NCI-H1694 (cell line): ENCODE measurements around the gene PRR19.
"Not testable (repeated sequence)": the region's sequence is repeated elsewhere in the genome, so short reads cannot be mapped to it uniquely, and the experiment has no call there.

Source experiments
- DNase-seq: peaks from one replicate; lab custom pipeline; 2025; lab: John Stamatoyannopoulos, UW

PRR19 gene

GRCh38 chr19:42325896-42326771 lies 24.2 kb downstream of the PRR19 start:
- DNase-seq: no peak

DNA sequence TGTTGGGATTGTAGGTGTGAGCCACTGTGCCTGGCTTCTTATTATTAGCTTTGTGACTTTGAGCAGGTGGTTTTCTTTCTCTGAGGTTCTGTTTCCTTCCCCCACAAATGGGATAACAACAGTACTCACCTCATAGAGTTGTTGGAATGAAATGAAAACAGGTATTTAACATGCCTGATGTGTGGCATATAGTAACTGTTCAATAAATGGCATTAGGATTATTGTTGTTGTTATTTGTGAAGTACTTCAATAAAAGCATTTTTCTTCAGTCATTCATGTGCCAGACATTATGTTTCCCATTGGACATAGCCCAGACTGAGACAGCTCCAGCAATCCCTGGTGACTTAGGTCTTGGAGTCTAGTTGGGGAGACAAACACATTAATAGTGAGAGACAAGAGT lies 25.0 kb downstream of the PRR19 start:
- no peak for DNase-seq

GRCh38 chr19:42327381-42327780 lies 25.4 kb downstream of the PRR19 start:
- DNase-seq: no peak

GRCh38 chr19:42328106-42328505 lies 26.2 kb downstream of the PRR19 start:
- DNase-seq: no peak

GRCh38 chr19:42328854-42329253 lies 26.9 kb downstream of the PRR19 start:
- DNase-seq: no peak

- no peak for DNase-seq
Observed at GRCh38 chr19:42330241-42330711, 28.3 kb downstream of the PRR19 start.

- not testable (repeated sequence) for DNase-seq
Observed at GRCh38 chr19:42331333-42331732, 29.4 kb downstream of the PRR19 start.

GRCh38 chr19:42332059-42332458 lies 30.1 kb downstream of the PRR19 start:
- no peak for DNase-seq

- no peak for DNase-seq
Observed at GRCh38 chr19:42333018-42333417, 31.1 kb downstream of the PRR19 start.

DNA sequence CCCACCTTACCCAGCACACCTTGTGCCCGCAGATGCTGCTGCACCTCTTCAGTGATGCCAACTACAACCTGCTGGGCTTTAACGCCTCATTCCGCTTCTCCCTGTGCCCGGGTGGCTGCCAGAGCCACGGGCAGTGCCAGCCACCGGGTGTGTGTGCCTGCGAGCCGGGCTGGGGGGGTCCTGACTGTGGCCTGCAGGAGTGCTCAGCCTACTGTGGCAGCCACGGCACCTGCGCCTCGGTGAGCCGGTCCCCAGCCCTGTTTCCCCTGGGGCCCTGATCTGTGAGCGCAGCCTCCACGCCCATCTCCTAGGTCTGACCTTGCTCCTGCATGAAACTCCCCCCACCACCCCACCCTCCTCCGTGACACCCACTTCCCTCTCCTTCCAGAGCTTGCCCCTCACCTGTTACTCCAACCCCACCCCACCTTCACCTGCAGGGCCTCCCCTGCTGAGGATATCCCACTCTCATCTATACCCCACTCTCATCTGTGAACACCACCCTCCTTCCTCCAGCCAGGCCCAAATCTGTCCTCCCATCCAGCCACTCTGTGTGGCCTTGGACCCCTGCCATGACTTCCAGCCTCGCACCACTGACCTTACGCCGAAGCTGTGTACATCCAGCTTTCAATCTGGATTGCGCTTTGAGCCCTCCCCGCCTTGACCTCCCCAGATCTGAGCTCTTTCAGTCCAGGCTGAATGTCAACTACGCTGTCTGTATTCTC lies 32.2 kb downstream of the PRR19 start:
- DNase-seq: no peak

GRCh38 chr19:42334697-42335373 lies 32.9 kb downstream of the PRR19 start:
- no peak for DNase-seq

DNA sequence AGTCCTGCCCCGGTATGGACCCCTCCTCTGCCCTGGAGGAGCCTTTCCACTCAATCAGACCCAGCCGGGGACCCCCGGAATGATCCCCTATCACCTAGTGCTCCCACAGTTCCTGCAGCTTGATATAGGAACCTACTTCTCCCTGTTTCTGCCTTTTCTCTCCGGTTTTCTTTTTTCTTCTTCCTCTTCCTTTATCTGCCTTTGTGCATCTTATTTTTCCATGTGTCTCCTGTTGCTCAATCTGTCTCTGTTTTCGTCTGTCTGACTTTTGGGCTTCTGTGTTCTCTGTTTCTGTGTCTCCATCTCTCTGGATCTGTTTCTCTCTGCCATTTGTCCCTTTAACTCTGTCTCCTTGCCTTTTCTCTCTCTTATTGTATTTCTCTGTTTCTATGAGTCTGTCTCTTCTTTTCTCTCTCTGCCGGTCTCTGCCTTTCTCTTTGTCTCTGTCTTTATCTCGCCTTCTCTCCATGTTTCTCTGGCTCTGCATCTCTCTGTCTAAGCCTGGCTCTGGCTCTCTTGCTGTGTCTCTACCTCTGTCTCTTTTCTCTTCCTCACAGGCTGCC lies 33.5 kb downstream of the PRR19 start:
- DNase-seq: no peak

DNA sequence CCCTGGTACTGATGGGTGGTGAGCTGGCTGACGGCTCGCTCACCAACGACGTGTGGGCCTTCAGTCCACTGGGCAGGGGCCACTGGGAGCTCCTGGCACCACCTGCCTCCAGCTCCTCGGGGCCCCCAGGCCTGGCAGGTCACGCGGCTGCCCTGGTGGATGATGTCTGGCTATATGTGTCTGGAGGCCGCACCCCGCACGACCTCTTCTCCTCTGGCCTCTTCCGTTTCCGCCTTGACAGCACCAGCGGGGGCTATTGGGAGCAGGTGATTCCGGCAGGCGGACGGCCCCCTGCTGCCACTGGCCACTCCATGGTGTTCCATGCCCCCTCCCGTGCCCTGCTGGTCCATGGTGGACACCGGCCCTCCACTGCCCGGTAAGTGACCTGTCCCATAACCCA lies 34.0 kb downstream of the PRR19 start:
- no peak for DNase-seq

- not testable (repeated sequence) for DNase-seq
Observed at GRCh38 chr19:42339126-42339860, 37.4 kb downstream of the PRR19 start.

- DNase-seq: not testable (repeated sequence)
Observed at GRCh38 chr19:42339922-42340321, 38.0 kb downstream of the PRR19 start.

DNA sequence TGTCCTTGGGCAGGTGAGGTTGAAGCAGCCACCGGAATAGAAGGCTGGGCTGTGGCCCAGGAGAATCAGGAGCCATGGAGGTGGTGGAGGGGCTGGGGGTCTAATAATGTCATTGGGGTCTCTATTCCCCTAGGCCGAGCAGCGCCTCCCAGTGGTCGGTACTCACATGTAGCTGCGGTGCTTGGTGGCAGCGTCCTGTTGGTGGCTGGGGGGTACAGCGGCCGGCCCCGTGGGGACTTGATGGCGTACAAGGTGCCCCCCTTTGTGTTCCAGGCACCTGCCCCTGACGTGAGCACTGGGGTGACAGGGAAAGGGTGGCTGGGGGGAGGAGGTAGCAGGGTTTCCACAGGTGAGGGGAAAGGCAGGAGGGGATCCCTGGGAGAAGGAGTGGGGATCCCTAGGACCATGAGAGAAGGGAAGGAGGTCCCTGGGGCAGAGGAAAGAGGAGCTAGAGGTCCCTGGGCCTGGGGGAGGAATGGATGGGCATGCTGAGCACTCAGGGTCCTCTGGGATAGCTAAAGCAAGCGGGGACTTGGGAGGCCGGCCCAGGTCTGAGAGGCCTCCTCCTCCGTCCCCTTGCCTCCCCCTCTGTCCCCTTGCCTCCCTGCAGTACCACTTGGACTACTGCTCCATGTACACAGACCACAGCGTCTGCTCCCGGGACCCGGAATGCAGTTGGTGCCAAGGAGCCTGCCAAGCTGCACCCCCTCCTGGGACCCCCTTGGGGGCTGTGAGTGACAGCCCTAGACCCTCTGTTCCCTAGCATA lies 41.6 kb downstream of the PRR19 start:
- DNase-seq: no peak

- no peak for DNase-seq
Observed at GRCh38 chr19:42344336-42344893, 42.5 kb downstream of the PRR19 start.

DNA sequence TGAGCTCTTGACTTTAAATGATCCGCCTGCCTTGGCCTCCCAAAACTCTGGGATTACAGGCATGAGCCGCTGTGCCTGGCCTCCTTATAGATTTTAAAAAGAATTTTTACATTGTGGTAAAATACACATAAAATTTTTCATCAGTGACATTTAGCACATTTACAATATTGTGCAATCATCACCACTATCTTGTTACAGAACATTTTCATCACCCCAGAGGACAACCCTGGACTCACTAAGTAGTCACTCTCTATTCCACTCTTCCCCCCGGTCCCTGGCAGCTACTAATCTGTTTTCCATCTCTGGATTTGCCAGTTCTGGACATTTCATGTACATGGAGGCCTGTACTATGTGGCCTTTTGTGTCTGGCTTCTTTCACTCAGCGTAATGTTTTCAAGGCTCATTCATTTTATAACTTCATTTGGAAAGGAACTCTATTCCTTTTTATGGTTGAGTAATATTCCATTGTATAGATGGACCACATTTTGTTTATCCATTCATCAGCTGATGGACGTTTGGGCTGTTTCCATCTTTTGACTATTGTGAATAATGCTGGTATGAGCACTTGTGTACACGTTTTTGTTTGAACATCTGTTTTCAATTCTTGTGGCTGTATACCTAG lies 43.4 kb downstream of the PRR19 start:
- DNase-seq: no peak

DNA sequence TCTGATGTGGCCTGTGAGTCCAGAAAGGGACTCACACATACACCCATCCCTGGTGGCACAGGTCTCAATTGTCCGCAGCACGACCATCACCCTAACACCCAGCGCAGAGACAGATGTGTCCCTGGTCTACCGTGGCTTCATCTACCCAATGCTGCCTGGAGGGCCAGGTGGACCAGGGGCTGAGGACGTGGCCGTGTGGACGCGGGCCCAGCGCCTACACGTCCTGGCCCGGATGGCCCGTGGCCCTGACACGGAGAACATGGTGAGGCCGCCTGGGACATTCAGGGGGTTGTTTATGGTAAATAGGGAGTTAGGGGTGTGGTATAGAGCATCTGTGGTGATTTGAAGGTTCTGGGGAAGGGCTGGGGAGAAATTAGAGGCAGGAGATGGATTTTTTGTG lies 46.3 kb downstream of the PRR19 start:
- DNase-seq: no peak
